Measurements from ENCODE around the gene OIT3.

- TF ChIP-seq, protein P1, sequence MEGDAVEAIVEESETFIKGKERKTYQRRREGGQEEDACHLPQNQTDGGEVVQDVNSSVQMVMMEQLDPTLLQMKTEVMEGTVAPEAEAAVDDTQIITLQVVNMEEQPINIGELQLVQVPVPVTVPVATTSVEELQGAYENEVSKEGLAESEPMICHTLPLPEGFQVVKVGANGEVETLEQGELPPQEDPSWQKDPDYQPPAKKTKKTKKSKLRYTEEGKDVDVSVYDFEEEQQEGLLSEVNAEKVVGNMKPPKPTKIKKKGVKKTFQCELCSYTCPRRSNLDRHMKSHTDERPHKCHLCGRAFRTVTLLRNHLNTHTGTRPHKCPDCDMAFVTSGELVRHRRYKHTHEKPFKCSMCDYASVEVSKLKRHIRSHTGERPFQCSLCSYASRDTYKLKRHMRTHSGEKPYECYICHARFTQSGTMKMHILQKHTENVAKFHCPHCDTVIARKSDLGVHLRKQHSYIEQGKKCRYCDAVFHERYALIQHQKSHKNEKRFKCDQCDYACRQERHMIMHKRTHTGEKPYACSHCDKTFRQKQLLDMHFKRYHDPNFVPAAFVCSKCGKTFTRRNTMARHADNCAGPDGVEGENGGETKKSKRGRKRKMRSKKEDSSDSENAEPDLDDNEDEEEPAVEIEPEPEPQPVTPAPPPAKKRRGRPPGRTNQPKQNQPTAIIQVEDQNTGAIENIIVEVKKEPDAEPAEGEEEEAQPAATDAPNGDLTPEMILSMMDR (IDR thresholded peaks at IDR 0.05; ENCODE audit: borderline replicate concordance, extremely low read depth, low read length, poor library complexity, severe bottlenecking) = no peak
- TF ChIP-seq EZH2 (IDR thresholded peaks at IDR 0.05; ENCODE audit: borderline replicate concordance, low read depth, low read length, severe bottlenecking) = no peak
Observed at GRCh38 chr10:72910705-72911104, 17.2 kb downstream of the OIT3 start.

Measured in DND-41 (cell line).